ENCODE measurements around the gene IRF2BP2.

Gene IRF2BP2

GRCh38 chr1:234556245-234556943 lies 53.6 kb downstream of the IRF2BP2 start:
- DNase-seq (ENCODE audit: low spot score): no peak

DNA sequence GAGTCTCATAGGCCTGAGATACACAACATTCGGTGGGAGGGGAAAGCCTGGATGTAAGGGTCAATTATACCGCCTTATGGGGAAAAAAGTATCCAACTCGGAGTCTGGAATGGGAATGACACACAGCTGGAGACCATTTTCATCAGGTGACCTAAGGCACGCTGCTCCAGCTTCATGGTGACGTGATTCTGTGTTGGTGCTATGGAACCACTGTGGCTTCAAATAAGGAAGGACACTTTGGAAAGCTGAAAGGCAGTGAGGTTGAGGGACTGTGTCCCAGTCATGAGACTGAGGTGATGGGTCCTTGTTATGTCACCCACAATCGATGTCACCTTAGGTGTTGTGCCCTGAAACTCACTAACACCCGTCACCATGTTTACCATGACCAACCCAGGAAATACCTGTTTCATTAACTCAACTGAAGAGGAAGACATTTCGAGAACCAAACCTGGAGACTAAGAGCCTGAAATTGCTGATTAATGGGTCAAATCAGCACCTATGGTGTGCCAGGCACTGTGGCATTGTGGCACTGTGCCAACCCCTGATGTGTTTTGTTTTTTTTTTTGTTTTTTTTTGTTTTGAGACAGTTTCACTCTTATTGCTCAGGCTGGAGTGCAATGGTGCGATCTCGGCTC lies 54.5 kb downstream of the IRF2BP2 start:
- DNase-seq (ENCODE audit: low spot score): no peak

GRCh38 chr1:234554698-234555311 lies 55.2 kb downstream of the IRF2BP2 start:
- no peak for DNase-seq (ENCODE audit: low spot score)

Measured in LoVo (cell line).